Measurements from ENCODE around the gene EMP1.
"Not testable (repeated sequence)": the region's sequence is repeated elsewhere in the genome, so short reads cannot be mapped to it uniquely, and the experiment has no call there.

DNA sequence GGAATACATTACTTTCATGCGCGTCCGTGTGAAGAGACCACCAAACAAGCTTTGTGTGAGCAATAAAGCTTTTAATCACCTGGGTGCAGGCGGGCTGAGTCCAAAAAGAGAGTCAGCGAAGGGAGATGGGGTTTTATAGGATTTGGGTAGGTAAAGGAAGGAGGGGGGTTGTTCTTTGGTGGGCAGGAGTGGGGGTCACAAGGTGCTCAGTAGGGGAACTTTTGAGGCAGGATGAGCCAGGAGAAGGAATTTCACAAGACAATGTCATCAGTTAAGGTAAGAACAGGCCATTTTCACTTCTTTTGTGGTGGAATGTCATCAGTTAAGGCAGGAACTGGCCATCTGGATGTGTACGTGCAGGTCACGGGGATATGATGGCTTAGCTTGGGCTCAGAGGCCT, 63.1 kb downstream of the EMP1 start:
- not testable (repeated sequence) for TF ChIP-seq POLR2A (IDR thresholded peaks at IDR 0.05; ENCODE audit: insufficient read depth in 1 of 2, low read depth in 2 of 2, low read length in 2 of 2); MXI1 (IDR thresholded peaks at IDR 0.05; ENCODE audit: borderline replicate concordance, low read depth, low read length); RBAK (CRISPR knock-in tag; IDR thresholded peaks at IDR 0.05); TOE1 (CRISPR knock-in tag; IDR thresholded peaks at IDR 0.05); ZNF550 (CRISPR knock-in tag; IDR thresholded peaks at IDR 0.05; ENCODE audit: borderline replicate concordance); ELF1 (CRISPR knock-in tag; IDR thresholded peaks at IDR 0.05); ZNF790 (CRISPR knock-in tag; IDR thresholded peaks at IDR 0.05; ENCODE audit: borderline replicate concordance); CEBPB (IDR thresholded peaks at IDR 0.05; ENCODE audit: borderline replicate concordance, low read depth, low read length); ZNF207 (IDR thresholded peaks at IDR 0.05; ENCODE audit: borderline replicate concordance); YY1 (IDR thresholded peaks at IDR 0.05; ENCODE audit: insufficient read depth, insufficient replicate concordance, low read depth, low read length)
- TF ChIP-seq, protein P1, sequence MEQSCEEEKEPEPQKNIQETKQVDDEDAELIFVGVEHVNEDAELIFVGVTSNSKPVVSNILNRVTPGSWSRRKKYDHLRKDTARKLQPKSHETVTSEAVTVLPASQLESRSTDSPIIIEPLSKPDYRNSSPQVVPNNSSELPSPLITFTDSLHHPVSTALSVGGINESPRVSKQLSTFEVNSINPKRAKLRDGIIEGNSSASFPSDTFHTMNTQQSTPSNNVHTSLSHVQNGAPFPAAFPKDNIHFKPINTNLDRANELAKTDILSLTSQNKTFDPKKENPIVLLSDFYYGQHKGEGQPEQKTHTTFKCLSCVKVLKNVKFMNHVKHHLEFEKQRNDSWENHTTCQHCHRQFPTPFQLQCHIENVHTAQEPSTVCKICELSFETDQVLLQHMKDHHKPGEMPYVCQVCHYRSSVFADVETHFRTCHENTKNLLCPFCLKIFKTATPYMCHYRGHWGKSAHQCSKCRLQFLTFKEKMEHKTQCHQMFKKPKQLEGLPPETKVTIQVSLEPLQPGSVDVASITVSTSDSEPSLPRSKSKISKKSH (CRISPR knock-in tag; IDR thresholded peaks at IDR 0.05; ENCODE audit: borderline replicate concordance), result not testable (repeated sequence)
- TF ChIP-seq, protein P2, sequence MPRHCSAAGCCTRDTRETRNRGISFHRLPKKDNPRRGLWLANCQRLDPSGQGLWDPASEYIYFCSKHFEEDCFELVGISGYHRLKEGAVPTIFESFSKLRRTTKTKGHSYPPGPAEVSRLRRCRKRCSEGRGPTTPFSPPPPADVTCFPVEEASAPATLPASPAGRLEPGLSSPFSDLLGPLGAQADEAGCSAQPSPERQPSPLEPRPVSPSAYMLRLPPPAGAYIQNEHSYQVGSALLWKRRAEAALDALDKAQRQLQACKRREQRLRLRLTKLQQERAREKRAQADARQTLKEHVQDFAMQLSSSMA (CRISPR knock-in tag; IDR thresholded peaks at IDR 0.05), result not testable (repeated sequence)
- TF ChIP-seq, protein P3, sequence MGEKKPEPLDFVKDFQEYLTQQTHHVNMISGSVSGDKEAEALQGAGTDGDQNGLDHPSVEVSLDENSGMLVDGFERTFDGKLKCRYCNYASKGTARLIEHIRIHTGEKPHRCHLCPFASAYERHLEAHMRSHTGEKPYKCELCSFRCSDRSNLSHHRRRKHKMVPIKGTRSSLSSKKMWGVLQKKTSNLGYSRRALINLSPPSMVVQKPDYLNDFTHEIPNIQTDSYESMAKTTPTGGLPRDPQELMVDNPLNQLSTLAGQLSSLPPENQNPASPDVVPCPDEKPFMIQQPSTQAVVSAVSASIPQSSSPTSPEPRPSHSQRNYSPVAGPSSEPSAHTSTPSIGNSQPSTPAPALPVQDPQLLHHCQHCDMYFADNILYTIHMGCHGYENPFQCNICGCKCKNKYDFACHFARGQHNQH (CRISPR knock-in tag; IDR thresholded peaks at IDR 0.05), result not testable (repeated sequence)
- TF ChIP-seq, protein P4, sequence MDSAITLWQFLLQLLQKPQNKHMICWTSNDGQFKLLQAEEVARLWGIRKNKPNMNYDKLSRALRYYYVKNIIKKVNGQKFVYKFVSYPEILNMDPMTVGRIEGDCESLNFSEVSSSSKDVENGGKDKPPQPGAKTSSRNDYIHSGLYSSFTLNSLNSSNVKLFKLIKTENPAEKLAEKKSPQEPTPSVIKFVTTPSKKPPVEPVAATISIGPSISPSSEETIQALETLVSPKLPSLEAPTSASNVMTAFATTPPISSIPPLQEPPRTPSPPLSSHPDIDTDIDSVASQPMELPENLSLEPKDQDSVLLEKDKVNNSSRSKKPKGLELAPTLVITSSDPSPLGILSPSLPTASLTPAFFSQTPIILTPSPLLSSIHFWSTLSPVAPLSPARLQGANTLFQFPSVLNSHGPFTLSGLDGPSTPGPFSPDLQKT (CRISPR knock-in tag; IDR thresholded peaks at IDR 0.05; ENCODE audit: borderline replicate concordance), result not testable (repeated sequence)

All from HepG2 (cell line).